ENCODE measurements around the gene C19orf53. TPM values are rescaled to one million over a fixed set of nuclear protein-coding genes. Genes with fewer than 3 reads are reported as not detected.

The C19orf53 gene
- total RNA-seq, 2 donors from 2014 or later = 48.5 to 82.6 TPM

DNA sequence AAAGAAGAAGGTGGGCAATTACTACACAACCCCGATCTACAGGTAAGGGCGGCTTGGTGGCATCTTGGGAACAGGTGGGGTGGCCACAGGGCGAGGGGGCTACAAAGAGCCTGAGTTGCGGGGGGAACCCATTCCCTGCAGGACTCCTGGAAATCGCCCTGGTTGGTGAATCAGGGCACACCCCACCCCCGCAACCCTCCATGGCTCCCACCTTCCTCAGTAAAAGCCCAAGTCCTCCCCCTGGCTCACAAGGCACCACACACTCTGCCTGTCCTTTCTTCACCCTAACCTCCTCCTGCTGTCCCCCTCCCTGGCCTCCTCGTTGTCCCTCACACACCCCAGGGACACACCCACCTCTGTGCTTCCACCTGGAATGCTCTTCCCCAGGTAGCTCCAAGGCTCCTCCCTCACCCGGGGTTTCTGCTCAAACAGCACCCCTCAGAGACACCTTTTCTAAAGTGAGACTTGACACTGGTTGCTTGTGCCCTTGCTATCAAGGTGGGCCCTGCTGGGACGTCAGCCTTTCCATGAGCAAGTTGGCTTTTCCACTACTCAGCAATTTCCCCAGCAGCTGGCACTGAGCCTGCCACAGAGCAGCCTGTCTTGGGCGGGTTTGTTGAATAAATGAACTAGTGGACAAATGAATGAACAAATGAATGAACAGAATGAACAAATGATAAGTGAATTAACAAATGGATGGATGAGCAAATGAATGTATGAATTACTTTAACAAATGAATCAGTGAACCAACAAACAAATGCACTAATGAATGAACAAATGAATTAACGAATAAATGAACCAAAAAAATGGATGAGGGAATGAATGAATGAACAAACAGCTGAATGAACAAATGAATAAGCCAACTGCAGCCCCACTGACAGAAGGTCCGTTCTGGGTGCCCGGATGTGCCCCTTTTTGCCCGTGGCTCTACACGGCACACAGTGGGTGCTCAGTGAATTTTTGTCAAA, 16.2 kb upstream of the C19orf53 start:
- Histone ChIP-seq H3K9ac (ENCODE audit: low read depth in 2 of 2, low read length in 2 of 2) (no peak overlapping the region), H3K27ac (no peak overlapping the region), H3K27me3 (no peaks in the 10 kb centered on the region), H3K36me3 (peaks cover 23% of the 10 kb centered on the region), H3K4me1 (no peaks in the 10 kb centered on the region), H3K9me3 (no peaks in the 10 kb centered on the region), H3K4me3 (no peak overlapping the region)
- TF ChIP-seq, protein P1, sequence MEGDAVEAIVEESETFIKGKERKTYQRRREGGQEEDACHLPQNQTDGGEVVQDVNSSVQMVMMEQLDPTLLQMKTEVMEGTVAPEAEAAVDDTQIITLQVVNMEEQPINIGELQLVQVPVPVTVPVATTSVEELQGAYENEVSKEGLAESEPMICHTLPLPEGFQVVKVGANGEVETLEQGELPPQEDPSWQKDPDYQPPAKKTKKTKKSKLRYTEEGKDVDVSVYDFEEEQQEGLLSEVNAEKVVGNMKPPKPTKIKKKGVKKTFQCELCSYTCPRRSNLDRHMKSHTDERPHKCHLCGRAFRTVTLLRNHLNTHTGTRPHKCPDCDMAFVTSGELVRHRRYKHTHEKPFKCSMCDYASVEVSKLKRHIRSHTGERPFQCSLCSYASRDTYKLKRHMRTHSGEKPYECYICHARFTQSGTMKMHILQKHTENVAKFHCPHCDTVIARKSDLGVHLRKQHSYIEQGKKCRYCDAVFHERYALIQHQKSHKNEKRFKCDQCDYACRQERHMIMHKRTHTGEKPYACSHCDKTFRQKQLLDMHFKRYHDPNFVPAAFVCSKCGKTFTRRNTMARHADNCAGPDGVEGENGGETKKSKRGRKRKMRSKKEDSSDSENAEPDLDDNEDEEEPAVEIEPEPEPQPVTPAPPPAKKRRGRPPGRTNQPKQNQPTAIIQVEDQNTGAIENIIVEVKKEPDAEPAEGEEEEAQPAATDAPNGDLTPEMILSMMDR (IDR thresholded peaks at IDR 0.05) = no peak
- intact Hi-C loops (cut with DNase I) = no loop called here
- DNase-seq = no peak

DNA sequence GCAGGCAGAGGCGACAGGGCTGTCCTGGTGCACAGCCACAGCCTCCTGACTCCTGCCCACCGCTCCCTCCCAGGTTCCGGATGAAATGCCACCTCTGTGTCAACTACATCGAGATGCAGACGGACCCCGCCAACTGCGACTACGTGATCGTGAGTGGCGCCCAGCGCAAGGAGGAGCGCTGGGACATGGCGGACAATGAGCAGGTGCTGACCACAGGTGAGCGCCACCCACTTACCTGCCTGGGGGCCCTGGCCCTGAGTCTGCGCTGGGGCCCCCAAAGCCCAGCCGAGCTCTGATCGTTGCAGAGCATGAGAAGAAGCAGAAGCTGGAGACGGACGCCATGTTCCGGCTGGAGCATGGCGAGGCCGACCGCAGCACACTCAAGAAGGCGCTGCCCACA, 15.5 kb upstream of the C19orf53 start:
- H3K4me3 ChIP-seq = no peak overlapping the region
- H3K9ac ChIP-seq (ENCODE audit: low read depth in 2 of 2, low read length in 2 of 2) = no peak overlapping the region
- no peaks in the 10 kb centered on the region for H3K9me3 ChIP-seq
- peaks cover 23% of the 10 kb centered on the region for H3K36me3 ChIP-seq
- TF ChIP-seq, protein P1 (IDR thresholded peaks at IDR 0.05) = no peak
- intact Hi-C loops (cut with DNase I) = no loop called here
- H3K27me3 ChIP-seq = no peaks in the 10 kb centered on the region
- no peak for DNase-seq
- H3K27ac ChIP-seq = no peak overlapping the region
- H3K4me1 ChIP-seq = no peaks in the 10 kb centered on the region

DNA sequence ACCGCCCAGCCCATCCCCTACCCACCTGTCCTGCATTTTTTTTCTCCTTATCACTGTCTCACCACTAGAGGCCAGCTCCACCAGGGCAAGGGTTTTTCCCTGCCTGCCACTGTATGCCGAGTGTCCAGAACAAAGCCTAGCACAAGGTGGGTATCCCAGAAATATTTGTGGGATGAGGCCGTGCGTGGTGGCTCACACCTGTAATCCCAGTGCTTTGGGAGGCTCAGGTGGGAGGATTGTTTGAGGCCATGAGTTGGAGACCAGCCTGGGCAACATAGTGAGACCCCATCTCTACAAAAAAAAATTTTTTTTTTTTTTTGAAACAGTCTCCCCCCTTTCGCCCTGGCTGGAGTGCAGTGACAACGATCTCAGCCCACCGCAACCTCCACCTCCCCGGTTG, 12.8 kb upstream of the C19orf53 start:
- intact Hi-C loops (cut with DNase I) = no loop called here
- Histone ChIP-seq H3K4me1 (no peaks in the 10 kb centered on the region), H3K9ac (ENCODE audit: low read depth in 2 of 2, low read length in 2 of 2) (no peak overlapping the region), H3K36me3 (peaks cover 10% of the 10 kb centered on the region), H3K27me3 (no peaks in the 10 kb centered on the region), H3K27ac (no peak overlapping the region), H3K9me3 (no peaks in the 10 kb centered on the region), H3K4me3 (no peak overlapping the region)
- no peak for DNase-seq
- TF ChIP-seq, protein P1 (IDR thresholded peaks at IDR 0.05) = no peak

DNA sequence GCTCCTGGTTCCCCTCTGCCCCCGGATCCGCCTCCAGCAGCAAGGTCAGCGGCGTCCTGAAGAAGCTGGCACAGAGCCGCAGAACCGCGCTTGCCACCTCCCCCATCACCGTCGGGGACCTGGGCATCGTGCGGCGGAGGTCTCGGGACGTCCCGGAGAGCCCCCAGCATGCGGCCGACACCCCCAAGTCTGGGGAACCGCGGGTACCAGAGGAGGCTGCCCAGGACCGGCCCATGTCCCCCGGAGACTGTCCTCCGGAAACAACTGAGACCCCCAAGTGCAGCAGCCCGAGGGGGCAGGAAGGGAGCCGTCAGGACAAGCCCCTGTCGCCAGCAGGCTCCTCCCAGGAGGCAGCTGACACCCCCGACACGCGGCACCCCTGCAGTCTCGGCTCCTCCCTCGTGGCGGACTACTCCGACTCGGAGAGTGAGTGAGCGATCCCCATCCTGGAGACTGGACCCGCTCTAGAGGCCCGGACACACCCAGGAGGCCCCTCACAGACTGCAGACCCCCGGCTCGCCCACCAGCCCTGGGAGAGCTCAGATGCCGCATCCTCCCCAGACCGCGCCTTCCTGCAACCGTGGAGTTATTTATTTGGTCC, 11.5 kb upstream of the C19orf53 start:
- intact Hi-C loops (cut with DNase I) = no loop called here
- no peaks in the 10 kb centered on the region for H3K27me3 ChIP-seq
- H3K9me3 ChIP-seq = no peaks in the 10 kb centered on the region
- peaks cover 10% of the 10 kb centered on the region for H3K36me3 ChIP-seq
- no peak overlapping the region for H3K27ac ChIP-seq
- H3K4me3 ChIP-seq = no peak overlapping the region
- DNase-seq = no peak
- no peaks in the 10 kb centered on the region for H3K4me1 ChIP-seq
- H3K9ac ChIP-seq (ENCODE audit: low read depth in 2 of 2, low read length in 2 of 2) = no peak overlapping the region
- TF ChIP-seq, protein P1 (IDR thresholded peaks at IDR 0.05) = no peak

DNA sequence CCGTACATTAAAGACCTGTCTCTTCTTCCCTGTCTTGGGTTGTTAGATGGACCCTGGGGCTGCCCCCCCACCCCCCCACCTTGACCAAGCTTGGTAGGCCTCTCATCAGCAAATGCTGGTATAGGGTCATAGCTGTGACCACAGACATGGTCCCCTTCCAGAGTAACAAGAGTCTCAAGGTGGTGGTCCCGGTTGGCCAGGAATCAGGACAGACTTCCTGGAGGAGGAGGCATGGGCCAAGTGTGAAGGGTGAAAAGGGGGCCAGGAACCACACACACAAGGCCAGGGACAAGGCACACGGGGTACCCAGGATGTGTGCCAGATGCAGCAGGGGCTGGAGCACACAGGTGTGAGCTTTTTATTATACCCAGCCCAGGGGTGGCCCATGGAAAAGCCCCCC, 11.0 kb upstream of the C19orf53 start:
- Histone ChIP-seq H3K9me3 (no peaks in the 10 kb centered on the region), H3K36me3 (peaks cover 10% of the 10 kb centered on the region), H3K4me3 (no peak overlapping the region), H3K9ac (ENCODE audit: low read depth in 2 of 2, low read length in 2 of 2) (no peak overlapping the region), H3K27me3 (no peaks in the 10 kb centered on the region), H3K4me1 (no peaks in the 10 kb centered on the region), H3K27ac (no peak overlapping the region)
- TF ChIP-seq, protein P1 (IDR thresholded peaks at IDR 0.05) = no peak
- intact Hi-C loops (cut with DNase I) = no loop called here
- DNase-seq = no peak

All from colonic mucosa (tissue), 4 donors.